ENCODE data around the gene FHOD3.

- TF ChIP-seq TAF1 (IDR thresholded peaks at IDR 0.05; ENCODE audit: borderline replicate concordance, low read depth, low read length) = no peak
- no peak for TF ChIP-seq POLR2A (IDR thresholded peaks at IDR 0.05; ENCODE audit: low read depth, low read length)
Measured at GRCh38 chr18:36410346-36410745, 112.8 kb downstream of the FHOD3 start.

All from GM12892 (cell line).